ENCODE measurements around the gene TGFB1.
A peak's percentile ranks its signal among the peaks of the same experiment; 100 is the strongest.

TGFB1 gene

DNA sequence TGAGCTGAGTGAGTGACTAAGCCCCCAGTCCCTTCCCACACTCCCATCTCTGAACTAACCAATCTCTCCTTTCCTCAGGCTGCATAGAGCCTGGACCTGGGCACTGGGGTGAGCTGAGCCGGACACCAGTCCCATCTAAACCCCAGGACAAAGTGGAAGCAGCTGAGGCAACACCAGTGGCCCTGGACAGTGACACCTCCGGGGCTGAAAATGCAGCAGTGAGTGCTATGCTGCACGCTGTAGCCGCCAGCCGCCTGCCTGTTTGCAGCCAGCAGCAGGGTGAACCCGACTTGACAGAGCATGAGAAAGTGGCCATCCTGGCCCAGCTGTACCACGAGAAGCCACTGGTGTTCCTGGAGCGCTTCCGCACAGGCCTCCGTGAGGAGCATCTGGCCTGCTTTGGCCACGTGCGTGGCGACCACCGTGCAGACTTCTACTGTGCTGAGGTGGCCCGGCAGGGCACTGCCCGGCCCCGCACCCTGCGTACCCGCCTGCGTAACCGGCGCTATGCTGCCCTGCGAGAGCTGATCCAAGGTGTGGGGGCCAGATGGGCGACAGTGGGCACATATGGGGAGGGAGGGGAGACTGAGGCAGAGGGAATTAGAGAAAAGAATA lies 37.3 kb downstream of the TGFB1 start:
- Histone ChIP-seq H3K9me3 (ENCODE audit: control insufficient read depth in 2 of 2, low read length in 2 of 2) (no peaks in the 10 kb centered on the region), H3K4me1 (ENCODE audit: control insufficient read depth in 2 of 2, insufficient read depth in 2 of 2, low read length in 2 of 2) (peaks cover 0 to 3% of the 10 kb centered on the region in 2 donors), H3K9ac (ENCODE audit: low read depth in 1 of 2, low read length in 2 of 2) (no peak overlapping the region), H3K27ac (ENCODE audit: low read depth in 2 of 2, low read length in 2 of 2) (no peak overlapping the region), H3K27me3 (ENCODE audit: control insufficient read depth in 2 of 2, insufficient read depth in 2 of 2, low read length in 2 of 2) (no peaks in the 10 kb centered on the region), H3K36me3 (ENCODE audit: control insufficient read depth in 2 of 2, insufficient read depth in 2 of 2, low read length in 2 of 2) (peaks cover 48 to 65% of the 10 kb centered on the region in 2 donors), H3K4me3 (ENCODE audit: low read length in 2 of 2) (no peak overlapping the region)

DNA sequence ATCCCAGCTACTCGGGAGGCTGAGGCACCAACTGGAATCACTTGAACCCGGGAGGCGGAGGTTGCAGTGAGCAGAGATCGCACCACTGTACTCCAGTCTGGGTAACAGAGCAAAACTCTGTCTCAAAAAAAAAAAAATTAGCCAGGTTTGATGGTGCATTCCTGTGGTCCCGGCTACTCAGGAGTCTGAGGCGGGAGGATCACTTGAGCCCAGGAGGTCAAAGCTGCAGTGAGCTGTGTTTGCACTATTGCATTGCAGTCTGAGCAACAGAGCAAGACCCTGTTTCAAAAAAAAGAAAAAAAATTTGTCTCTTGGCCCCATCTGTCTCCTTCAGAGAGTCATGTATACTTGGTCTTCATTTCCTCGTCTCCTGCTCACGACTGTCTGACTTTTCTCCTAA lies 42.1 kb downstream of the TGFB1 start:
- Histone ChIP-seq H3K27me3 (ENCODE audit: control insufficient read depth in 2 of 2, insufficient read depth in 2 of 2, low read length in 2 of 2) (no peaks in the 10 kb centered on the region), H3K36me3 (ENCODE audit: control insufficient read depth in 2 of 2, insufficient read depth in 2 of 2, low read length in 2 of 2) (peaks cover 17 to 34% of the 10 kb centered on the region in 2 donors), H3K4me1 (ENCODE audit: control insufficient read depth in 2 of 2, insufficient read depth in 2 of 2, low read length in 2 of 2) (peaks cover 28 to 31% of the 10 kb centered on the region in 2 donors), H3K4me3 (ENCODE audit: low read length in 2 of 2) (no peak overlapping the region), H3K27ac (ENCODE audit: low read depth in 2 of 2, low read length in 2 of 2) (no peak overlapping the region), H3K9me3 (ENCODE audit: control insufficient read depth in 2 of 2, low read length in 2 of 2) (no peaks in the 10 kb centered on the region), H3K9ac (ENCODE audit: low read depth in 1 of 2, low read length in 2 of 2) (no peak overlapping the region)

DNA sequence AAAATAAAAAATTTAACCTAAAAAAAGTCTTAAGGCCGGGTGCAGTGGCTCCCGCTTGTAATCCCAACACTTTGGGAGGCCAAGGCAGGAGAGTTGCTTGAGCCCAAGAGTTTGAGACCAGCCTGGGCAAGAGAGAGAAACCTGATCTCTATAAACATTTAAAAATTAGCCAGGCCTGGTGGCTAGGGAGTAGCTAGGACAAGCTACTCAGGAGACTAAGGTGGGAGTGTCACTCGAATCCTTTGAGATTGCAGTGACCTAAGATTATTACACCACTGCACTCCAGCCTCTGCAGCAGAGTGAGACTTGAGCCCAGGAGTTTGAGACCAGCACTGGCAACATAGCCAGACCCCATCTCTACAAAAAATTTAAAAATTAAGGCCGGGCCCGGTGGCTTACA lies 42.6 kb downstream of the TGFB1 start:
- H3K27ac ChIP-seq (ENCODE audit: low read depth in 2 of 2, low read length in 2 of 2), result no peak overlapping the region
- peak overlapping the region; percentile 76 to 100 for H3K4me3 ChIP-seq (ENCODE audit: low read length in 2 of 2)
- H3K4me1 ChIP-seq (ENCODE audit: control insufficient read depth in 2 of 2, insufficient read depth in 2 of 2, low read length in 2 of 2), result peaks cover 31 to 33% of the 10 kb centered on the region in 2 donors
- no peaks in the 10 kb centered on the region for H3K27me3 ChIP-seq (ENCODE audit: control insufficient read depth in 2 of 2, insufficient read depth in 2 of 2, low read length in 2 of 2)
- no peaks in the 10 kb centered on the region for H3K9me3 ChIP-seq (ENCODE audit: control insufficient read depth in 2 of 2, low read length in 2 of 2)
- peaks cover 17 to 34% of the 10 kb centered on the region in 2 donors for H3K36me3 ChIP-seq (ENCODE audit: control insufficient read depth in 2 of 2, insufficient read depth in 2 of 2, low read length in 2 of 2)
- peak overlapping the region in 1 of 2 donors; percentile 85 for H3K9ac ChIP-seq (ENCODE audit: low read depth in 1 of 2, low read length in 2 of 2)

- Histone ChIP-seq H3K36me3 (ENCODE audit: control insufficient read depth in 2 of 2, insufficient read depth in 2 of 2, low read length in 2 of 2) (peaks cover 20 to 37% of the 10 kb centered on the region in 2 donors), H3K27ac (ENCODE audit: low read depth in 2 of 2, low read length in 2 of 2) (peak within 1 kb of the TSS; percentile 93 to 97), H3K9ac (ENCODE audit: low read depth in 1 of 2, low read length in 2 of 2) (peak within 1 kb of the TSS; percentile 85 to 99), H3K4me1 (ENCODE audit: control insufficient read depth in 2 of 2, insufficient read depth in 2 of 2, low read length in 2 of 2) (peaks cover 31 to 33% of the 10 kb centered on the region in 2 donors), H3K9me3 (ENCODE audit: control insufficient read depth in 2 of 2, low read length in 2 of 2) (no peaks in the 10 kb centered on the region), H3K27me3 (ENCODE audit: control insufficient read depth in 2 of 2, insufficient read depth in 2 of 2, low read length in 2 of 2) (no peaks in the 10 kb centered on the region), H3K4me3 (ENCODE audit: low read length in 2 of 2) (peak within 1 kb of the TSS; percentile 76 to 100)
Measured at GRCh38 chr19:41310033-41310831, 43.5 kb downstream of the TGFB1 start, which contains the start of gene CCDC97. CCDC97 (plus strand) TSS chr19:41310172; CDS start chr19:41310311, 139 bp downstream.

DNA sequence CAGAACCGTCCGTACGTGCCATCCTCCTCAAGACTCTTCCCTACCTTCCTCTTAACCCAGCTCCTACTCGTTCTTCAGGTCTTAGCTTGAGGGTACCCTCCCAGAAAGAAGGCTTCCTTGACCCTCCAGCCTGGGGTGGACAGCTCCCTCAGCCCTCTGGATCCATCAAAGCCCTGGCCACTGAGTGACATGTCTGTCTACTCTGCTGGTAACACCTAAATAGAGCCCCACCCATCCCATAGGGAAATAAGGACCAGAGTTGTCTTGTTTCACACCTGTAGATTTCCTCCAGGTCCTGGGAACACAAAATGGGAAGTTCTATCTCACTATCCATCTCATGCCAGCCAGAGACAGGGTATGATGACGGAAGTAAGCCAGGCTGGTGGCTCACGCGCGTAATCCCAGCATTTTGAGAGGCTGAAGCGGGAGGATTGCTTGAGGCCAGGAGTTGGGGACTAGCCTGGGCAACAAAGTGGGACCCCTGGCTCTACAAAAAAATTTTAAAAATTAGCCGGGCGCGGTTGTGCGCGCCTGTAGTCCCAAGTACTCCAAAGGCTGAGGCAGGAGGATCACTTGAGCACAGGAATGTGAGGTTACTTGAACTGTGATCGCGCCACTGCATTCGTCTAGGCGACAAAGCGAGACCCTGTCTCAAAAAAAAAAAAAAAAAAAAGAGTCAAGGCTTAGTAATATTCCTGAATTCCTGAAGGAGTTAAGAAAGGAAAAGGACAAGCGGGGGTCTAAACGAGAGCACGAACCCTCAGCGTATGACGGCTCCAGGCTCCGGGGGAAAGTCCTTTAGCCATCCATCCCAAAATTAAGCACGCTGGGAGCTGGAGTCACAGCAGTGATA lies 44.3 kb downstream of the TGFB1 start:
- H3K27ac ChIP-seq (ENCODE audit: low read depth in 2 of 2, low read length in 2 of 2), result peak overlapping the region; percentile 93 to 97
- H3K27me3 ChIP-seq (ENCODE audit: control insufficient read depth in 2 of 2, insufficient read depth in 2 of 2, low read length in 2 of 2), result no peaks in the 10 kb centered on the region
- peak overlapping the region; percentile 85 to 99 for H3K9ac ChIP-seq (ENCODE audit: low read depth in 1 of 2, low read length in 2 of 2)
- peaks cover 31 to 33% of the 10 kb centered on the region in 2 donors for H3K4me1 ChIP-seq (ENCODE audit: control insufficient read depth in 2 of 2, insufficient read depth in 2 of 2, low read length in 2 of 2)
- H3K36me3 ChIP-seq (ENCODE audit: control insufficient read depth in 2 of 2, insufficient read depth in 2 of 2, low read length in 2 of 2), result peaks cover 27 to 42% of the 10 kb centered on the region in 2 donors
- no peaks in the 10 kb centered on the region for H3K9me3 ChIP-seq (ENCODE audit: control insufficient read depth in 2 of 2, low read length in 2 of 2)
- peak overlapping the region; percentile 76 to 100 for H3K4me3 ChIP-seq (ENCODE audit: low read length in 2 of 2)

DNA sequence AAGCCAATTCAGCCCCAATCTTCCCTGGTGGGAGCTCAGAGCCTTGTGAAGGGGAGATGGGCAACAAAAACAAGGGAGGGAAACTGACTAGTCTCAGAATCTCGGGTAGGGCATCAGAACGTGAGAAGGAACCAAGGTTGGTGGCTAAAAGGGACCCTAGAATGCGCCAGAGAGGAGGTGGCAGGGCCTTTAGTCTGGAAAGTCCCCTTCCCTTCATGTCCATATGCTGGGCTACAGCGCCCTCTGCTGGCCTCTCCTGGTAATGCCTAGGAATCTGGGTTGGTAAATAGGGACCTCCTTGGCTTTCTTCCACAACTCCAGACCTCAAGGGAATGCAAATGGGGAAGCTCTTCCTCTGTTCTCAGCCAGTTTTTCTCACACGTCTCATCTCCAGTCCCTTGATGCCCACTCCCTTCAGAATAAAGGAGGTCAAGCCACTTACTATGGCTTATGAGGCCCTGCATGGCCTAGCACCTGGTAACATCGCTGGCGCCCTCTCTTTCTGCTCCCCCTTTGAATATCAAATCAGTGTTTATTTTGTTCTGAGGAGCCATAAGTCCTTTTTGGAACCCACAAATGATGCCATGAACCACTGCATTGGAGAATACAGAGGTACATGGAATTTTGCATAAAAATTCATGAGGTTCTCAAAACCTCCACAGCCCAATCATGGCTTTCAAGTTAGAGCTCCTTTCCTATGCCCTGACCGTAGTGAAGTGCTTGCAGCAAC lies 45.1 kb downstream of the TGFB1 start:
- H3K4me1 ChIP-seq (ENCODE audit: control insufficient read depth in 2 of 2, insufficient read depth in 2 of 2, low read length in 2 of 2), result peaks cover 31 to 33% of the 10 kb centered on the region in 2 donors
- H3K4me3 ChIP-seq (ENCODE audit: low read length in 2 of 2), result peak overlapping the region; percentile 76 to 100
- H3K27me3 ChIP-seq (ENCODE audit: control insufficient read depth in 2 of 2, insufficient read depth in 2 of 2, low read length in 2 of 2), result no peaks in the 10 kb centered on the region
- H3K9ac ChIP-seq (ENCODE audit: low read depth in 1 of 2, low read length in 2 of 2), result peak overlapping the region; percentile 85 to 99
- peaks cover 34 to 48% of the 10 kb centered on the region in 2 donors for H3K36me3 ChIP-seq (ENCODE audit: control insufficient read depth in 2 of 2, insufficient read depth in 2 of 2, low read length in 2 of 2)
- no peaks in the 10 kb centered on the region for H3K9me3 ChIP-seq (ENCODE audit: control insufficient read depth in 2 of 2, low read length in 2 of 2)
- H3K27ac ChIP-seq (ENCODE audit: low read depth in 2 of 2, low read length in 2 of 2), result peak overlapping the region; percentile 93 to 97

GRCh38 chr19:41307954-41308449 lies 45.7 kb downstream of the TGFB1 start:
- Histone ChIP-seq H3K4me1 (ENCODE audit: control insufficient read depth in 2 of 2, insufficient read depth in 2 of 2, low read length in 2 of 2) (peaks cover 31 to 33% of the 10 kb centered on the region in 2 donors), H3K4me3 (ENCODE audit: low read length in 2 of 2) (no peak overlapping the region), H3K9ac (ENCODE audit: low read depth in 1 of 2, low read length in 2 of 2) (peak overlapping the region; percentile 73 to 85), H3K27ac (ENCODE audit: low read depth in 2 of 2, low read length in 2 of 2) (peak overlapping the region; percentile 91 to 93), H3K27me3 (ENCODE audit: control insufficient read depth in 2 of 2, insufficient read depth in 2 of 2, low read length in 2 of 2) (no peaks in the 10 kb centered on the region), H3K36me3 (ENCODE audit: control insufficient read depth in 2 of 2, insufficient read depth in 2 of 2, low read length in 2 of 2) (peaks cover 33 to 48% of the 10 kb centered on the region in 2 donors), H3K9me3 (ENCODE audit: control insufficient read depth in 2 of 2, low read length in 2 of 2) (no peaks in the 10 kb centered on the region)

- H3K36me3 ChIP-seq (ENCODE audit: control insufficient read depth in 2 of 2, insufficient read depth in 2 of 2, low read length in 2 of 2), result peaks cover 39 to 48% of the 10 kb centered on the region in 2 donors
- no peaks in the 10 kb centered on the region for H3K27me3 ChIP-seq (ENCODE audit: control insufficient read depth in 2 of 2, insufficient read depth in 2 of 2, low read length in 2 of 2)
- H3K9ac ChIP-seq (ENCODE audit: low read depth in 1 of 2, low read length in 2 of 2), result peak overlapping the region in 1 of 2 donors; percentile 73
- H3K27ac ChIP-seq (ENCODE audit: low read depth in 2 of 2, low read length in 2 of 2), result peak overlapping the region; percentile 91 to 93
- no peaks in the 10 kb centered on the region for H3K9me3 ChIP-seq (ENCODE audit: control insufficient read depth in 2 of 2, low read length in 2 of 2)
- peaks cover 31 to 33% of the 10 kb centered on the region in 2 donors for H3K4me1 ChIP-seq (ENCODE audit: control insufficient read depth in 2 of 2, insufficient read depth in 2 of 2, low read length in 2 of 2)
- no peak overlapping the region for H3K4me3 ChIP-seq (ENCODE audit: low read length in 2 of 2)
Measured at GRCh38 chr19:41307090-41307875, 46.4 kb downstream of the TGFB1 start.
